ENCODE measurements around the gene SRSF2. TPM values are rescaled to one million over a fixed set of nuclear protein-coding genes. Genes with fewer than 3 reads are reported as not detected.
A peak's percentile ranks its signal among the peaks of the same experiment; 100 is the strongest.

SRSF2 gene
- total RNA-seq, 4 donors from 2014 or later: 127 to 753 (median 167) TPM

DNA sequence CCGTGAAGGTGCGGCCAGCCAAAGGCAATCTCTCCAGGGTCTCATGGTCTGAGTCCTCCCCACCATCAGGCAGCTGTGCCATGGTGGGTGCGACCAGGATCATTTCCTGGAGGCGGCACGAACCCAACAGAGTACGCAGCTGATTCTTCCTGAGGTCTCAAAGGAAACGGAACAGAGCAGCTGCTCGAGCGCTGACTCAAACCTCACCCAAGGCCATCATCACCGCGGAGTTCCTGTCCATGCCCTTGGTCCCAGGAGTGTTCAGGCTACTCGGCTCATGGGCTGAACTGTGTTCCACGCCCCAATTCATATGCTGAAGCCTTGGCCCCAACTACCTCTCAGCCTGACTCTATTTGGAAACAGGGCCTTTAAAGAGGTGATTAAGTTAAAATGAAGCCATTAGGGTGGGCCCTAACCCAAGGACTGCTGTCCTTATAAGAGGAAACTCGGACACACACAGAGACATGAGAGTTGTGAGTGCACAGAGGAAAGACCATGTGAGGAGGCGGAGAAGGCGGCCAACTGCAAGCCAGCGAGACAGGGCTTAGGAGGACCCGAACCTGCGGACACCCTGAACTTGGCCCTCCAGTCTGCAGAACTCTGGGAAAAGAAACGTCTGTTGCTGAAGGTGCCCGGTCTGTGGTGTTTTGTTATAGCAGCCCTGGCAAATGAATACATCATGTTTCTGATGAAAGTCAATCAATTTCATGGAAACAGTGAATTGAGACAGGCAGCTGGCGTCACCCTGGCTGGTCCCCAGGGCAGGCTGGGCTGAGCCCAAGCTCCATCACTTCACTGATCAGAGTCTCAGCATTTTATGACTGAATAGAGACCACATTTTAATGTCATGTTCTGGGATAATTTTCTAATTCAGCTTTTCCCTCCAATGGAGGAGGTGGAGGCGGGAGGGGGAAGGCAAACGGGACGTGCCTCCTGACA lies 40.1 kb downstream of the SRSF2 start:
- peak overlapping the region; percentile 90 to 96 for H3K27ac ChIP-seq
- intact Hi-C loops (cut with DNase I; ENCODE audit: low total_unique reads): no loop called here
- H3K27me3 ChIP-seq: no peaks in the 10 kb centered on the region
- H3K4me1 ChIP-seq: peaks cover 7 to 34% of the 10 kb centered on the region in 2 donors
- H3K36me3 ChIP-seq: no peaks in the 10 kb centered on the region
- H3K9me3 ChIP-seq: no peaks in the 10 kb centered on the region
- no peak overlapping the region for H3K4me3 ChIP-seq
- no peak for DNase-seq
- TF ChIP-seq POLR2A (IDR thresholded peaks at IDR 0.05): no peak
- TF ChIP-seq, protein P1, sequence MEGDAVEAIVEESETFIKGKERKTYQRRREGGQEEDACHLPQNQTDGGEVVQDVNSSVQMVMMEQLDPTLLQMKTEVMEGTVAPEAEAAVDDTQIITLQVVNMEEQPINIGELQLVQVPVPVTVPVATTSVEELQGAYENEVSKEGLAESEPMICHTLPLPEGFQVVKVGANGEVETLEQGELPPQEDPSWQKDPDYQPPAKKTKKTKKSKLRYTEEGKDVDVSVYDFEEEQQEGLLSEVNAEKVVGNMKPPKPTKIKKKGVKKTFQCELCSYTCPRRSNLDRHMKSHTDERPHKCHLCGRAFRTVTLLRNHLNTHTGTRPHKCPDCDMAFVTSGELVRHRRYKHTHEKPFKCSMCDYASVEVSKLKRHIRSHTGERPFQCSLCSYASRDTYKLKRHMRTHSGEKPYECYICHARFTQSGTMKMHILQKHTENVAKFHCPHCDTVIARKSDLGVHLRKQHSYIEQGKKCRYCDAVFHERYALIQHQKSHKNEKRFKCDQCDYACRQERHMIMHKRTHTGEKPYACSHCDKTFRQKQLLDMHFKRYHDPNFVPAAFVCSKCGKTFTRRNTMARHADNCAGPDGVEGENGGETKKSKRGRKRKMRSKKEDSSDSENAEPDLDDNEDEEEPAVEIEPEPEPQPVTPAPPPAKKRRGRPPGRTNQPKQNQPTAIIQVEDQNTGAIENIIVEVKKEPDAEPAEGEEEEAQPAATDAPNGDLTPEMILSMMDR (IDR thresholded peaks at IDR 0.05): no peak

DNA sequence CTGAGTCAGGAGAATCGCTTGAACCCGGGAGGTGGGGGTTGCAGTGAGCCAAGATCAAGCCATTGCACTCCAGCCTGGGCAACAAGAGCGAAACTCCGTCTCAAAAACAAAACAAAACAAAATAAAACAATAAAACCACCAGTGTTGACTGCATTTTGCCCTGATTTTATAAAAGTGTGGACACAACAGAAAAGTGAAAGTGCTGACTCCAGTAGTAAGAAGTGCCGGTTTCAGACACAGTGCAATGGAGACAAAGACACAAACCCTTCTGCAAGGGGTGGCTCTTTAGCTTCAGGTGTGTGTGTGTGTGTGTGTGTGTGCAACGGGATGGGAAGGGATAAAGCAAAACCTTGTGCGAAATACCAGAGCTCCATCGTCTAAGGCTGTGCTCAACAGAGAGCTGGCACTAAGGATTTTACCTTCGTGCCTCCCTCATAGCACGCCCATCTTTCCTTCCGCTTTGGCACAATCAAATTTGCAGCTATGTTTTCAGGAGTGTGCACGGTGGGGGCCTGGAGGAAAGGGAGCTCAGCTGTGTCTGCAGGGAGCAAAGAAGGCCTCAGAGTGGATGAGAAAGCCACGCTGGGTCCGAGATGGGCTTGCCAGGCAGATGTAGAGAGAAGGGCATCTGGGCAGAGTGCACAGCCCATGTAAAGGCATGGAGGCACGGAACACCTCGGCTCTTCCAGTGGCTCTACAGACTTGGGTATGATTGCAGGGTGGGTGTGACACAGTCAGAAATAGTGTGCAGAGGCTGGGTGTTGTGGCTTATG lies 41.9 kb downstream of the SRSF2 start:
- Histone ChIP-seq H3K27ac (peak overlapping the region; percentile 28 to 96), H3K4me3 (no peak overlapping the region), H3K4me1 (peaks cover 7 to 28% of the 10 kb centered on the region in 2 donors), H3K9me3 (no peaks in the 10 kb centered on the region), H3K36me3 (no peaks in the 10 kb centered on the region), H3K27me3 (no peaks in the 10 kb centered on the region)
- intact Hi-C loops (cut with DNase I; ENCODE audit: low total_unique reads): no loop called here
- no peak for DNase-seq
- no peak for TF ChIP-seq POLR2A (IDR thresholded peaks at IDR 0.05)
- TF ChIP-seq, protein P1 (IDR thresholded peaks at IDR 0.05): no peak

DNA sequence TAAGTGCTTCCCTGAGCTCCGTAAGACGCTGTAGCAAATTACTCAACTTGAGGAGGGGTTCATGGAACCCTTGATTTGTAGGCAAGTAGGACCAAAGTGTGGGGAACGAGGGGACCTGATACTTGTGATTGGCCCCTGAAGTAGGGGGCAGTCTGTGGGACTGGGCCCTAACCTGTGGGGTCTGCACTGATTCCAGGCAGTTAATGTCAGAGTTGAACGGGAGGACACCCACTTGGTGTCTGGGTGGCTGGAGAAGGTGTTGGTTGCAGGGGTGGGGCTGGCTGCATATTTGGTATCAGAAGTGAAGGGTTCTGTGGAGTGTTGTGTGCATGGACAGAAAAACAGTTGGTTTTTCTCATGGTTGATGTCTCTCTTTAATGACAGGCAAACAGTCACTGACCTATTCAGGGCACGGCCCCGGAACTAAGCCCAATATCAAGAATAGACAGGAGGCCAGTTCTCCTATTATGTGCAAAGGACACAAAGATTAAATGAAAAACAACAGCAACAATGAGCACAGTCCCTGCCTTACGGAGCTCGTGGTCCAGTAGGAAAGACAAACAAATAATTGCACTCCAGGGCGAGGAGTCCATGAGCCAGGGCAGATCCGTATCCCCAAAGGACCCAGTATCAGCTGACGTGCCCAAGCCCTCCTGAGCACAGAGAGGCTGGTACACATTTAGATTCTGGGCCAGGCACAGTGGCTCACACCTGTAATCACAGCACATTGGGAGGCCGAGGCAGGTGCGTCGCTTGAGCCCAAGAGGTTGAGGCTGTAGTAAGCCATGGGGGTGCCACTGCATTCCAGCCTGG lies 45.5 kb downstream of the SRSF2 start:
- H3K27me3 ChIP-seq: no peaks in the 10 kb centered on the region
- no peak overlapping the region for H3K4me3 ChIP-seq
- DNase-seq: no peak
- H3K27ac ChIP-seq: peak overlapping the region in 1 of 2 donors; percentile 34
- H3K36me3 ChIP-seq: no peaks in the 10 kb centered on the region
- H3K9me3 ChIP-seq: no peaks in the 10 kb centered on the region
- intact Hi-C loops (cut with DNase I; ENCODE audit: low total_unique reads): no loop called here
- no peak for TF ChIP-seq POLR2A (IDR thresholded peaks at IDR 0.05)
- TF ChIP-seq, protein P1 (IDR thresholded peaks at IDR 0.05): no peak
- H3K4me1 ChIP-seq: peaks cover 3 to 15% of the 10 kb centered on the region in 2 donors

DNA sequence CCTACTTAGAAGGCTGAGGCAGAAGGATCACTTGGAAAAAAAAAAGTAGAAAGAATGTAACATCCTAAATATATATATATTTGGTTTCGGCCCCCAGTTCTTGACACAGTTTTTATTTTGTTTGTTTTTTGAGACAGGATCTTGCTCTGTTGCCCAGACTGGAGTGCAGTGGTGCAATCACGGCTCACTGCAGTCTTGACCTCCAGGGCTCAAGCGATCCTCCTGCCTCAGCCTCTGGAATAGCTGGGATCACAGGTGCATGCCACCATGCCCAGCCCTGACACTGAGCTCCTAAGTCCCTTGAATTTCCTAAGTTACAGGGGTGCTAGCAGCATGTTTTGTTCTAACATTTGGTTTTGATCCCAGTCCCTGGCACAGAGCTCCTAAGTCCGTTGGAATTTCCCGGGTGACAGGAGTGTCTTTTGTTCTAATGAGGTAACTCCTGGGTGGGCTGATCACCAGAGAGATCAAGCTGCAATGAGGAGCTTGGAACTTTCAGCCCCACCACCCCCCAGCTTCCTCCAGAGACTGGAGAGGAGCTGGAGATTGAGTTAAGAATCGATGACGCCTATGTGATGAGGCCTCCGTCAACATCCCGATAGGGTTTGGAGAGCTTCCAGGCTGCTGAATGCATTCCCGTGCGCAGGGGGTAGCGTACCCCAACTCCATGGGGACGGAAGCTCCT lies 46.4 kb downstream of the SRSF2 start:
- no peaks in the 10 kb centered on the region for H3K27me3 ChIP-seq
- TF ChIP-seq, protein P1 (IDR thresholded peaks at IDR 0.05): no peak
- TF ChIP-seq POLR2A (IDR thresholded peaks at IDR 0.05): no peak
- H3K4me3 ChIP-seq: no peak overlapping the region
- intact Hi-C loops (cut with DNase I; ENCODE audit: low total_unique reads): no loop called here
- H3K36me3 ChIP-seq: no peaks in the 10 kb centered on the region
- peak overlapping the region in 1 of 2 donors; percentile 34 for H3K27ac ChIP-seq
- no peak for DNase-seq
- H3K9me3 ChIP-seq: no peaks in the 10 kb centered on the region
- peaks cover 2 to 18% of the 10 kb centered on the region in 2 donors for H3K4me1 ChIP-seq

Data from uterus (tissue), 4 donors.